Measurements from ENCODE around the gene ESR1.
"Not testable (repeated sequence)": the region's sequence is repeated elsewhere in the genome, so short reads cannot be mapped to it uniquely, and the experiment has no call there.

Gene ESR1

DNA sequence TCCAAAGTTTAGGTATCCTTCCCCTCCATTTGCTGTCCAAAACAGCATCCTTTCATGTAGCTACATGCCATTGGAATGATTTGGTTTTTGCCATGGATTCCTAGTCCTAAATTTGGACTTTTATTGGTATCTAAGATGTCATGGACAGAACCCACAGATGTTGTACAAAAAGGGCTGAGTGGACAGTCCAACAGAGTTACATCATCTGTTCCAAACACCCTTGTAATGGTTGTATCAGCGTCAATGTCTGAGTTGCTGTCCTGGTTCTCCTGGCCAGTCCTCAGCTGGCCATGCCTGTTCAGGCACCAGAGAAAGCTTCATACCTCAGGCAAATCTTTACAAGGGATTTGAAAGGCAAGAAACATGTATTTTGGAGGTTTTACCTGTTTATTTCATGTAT lies 191.3 kb downstream of the ESR1 start:
- no peak for DNase-seq

DNA sequence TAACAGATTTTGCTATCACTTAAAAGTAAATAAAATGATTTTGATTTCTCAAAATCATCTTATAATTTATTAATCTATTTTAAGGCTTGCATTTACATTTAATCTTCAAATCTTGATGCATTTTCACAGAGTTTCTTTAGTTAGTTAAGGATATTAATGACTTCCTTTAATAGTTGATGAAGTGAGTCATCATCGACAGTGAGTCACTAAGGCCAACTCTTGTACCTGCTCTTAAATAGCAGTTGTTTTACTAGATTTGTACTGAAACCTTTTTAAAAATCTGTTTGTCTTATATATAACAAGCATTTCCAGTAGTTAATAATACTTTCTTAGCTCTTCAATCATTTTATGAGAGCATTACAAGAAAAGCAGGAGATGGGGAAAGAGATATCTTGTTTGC lies 191.7 kb downstream of the ESR1 start:
- DNase-seq, result no peak

DNA sequence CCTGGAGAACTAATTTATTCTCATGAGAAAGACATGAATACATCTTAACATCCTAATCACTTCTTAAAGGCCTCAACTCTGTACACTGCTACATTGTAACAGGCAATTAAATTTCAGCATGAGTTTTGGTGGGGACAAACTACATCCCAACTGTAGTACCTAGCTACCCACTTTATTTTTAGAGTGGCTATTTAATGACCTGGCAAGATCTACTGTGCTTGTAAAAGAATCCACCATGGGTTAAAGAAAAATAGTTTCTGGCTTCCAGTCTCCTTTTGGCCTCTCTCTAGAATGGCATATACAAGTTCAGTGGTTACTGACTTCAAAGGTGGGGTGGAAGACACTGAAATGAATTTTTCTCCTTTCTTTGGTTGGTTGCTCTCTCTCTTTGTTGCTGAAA lies 193.9 kb downstream of the ESR1 start:
- no peak for DNase-seq

DNA sequence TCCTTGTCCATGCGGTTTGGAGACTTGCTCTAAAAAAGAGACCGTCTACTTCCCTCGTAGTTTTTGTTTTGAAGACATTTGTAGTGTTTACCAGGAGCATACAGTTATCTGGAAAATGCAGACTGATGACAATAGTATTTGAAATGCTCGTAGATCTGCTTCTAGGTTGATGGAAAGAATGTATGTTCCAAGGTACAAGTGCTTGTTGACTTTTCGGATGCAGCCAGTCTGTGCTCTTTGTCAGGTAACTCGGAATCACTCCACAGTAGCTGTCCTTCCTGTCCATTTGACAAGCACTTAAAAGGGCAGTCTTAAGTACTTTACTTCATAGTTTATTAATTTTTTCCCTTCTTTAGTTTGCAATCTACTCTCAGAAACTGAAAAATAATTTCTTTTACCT lies 194.8 kb downstream of the ESR1 start:
- DNase-seq, result no peak

DNA sequence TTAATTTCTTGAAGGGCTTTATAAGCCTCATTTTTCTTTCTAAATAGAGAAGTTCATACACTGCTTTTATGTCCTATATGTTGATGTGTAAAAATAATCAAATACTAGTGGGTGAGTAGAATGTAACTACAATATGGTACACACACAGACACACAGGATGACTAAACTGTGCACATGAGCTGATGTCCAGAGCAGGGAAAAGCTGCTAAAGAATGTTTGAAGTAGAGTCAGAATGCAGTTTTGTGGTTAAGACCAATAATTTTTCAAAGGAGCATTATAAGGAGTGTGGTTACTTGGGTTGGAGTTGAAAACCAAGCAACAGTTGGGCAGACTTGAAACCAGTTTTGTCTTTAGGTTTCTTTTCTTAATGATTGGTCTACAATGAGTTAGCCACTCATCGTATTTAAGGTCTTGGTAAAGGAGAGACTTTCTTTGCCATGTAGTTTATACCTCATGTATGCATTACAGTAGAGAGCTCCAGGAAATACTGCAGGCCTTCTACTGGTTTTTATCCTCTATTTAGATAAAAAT lies 196.6 kb downstream of the ESR1 start:
- DNase-seq, result no peak

DNA sequence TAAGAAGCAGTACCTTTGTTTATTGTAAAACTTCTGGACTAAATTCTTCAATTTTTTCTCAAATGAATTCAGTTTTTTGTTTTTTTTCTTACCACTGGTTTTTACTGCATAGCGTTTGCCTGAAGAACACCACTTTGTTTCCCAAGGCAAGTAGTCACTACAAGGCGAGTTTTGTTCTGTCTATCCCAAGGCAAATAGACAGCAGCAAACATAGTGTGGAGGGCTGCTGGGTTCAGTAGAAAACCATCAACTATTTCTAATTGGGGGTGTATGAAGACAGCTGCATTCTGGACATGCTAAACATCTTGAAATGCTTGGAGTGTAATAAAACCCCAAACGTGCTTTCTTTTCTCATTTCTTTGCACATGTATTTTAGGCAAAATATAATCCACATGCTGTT lies 197.4 kb downstream of the ESR1 start:
- DNase-seq, result no peak

DNA sequence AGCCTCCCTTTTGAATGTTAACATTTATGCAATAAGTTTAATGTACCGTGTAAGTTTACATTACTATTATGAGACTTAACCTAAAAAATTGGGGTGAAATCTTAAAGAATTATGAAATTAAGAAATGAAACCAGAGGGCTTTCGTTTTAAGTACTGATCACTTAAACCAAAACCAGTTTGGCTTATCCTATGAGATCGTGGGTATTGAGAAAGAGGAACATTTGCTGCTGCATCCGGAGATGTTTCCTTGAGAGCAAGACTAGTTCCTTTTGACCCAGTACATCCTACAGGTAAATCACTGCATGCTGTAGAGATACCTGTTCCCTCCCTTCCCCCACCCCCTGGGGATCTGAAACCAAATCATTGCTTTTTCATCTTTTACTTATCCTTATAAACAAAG lies 201.3 kb downstream of the ESR1 start:
- DNase-seq, result no peak

DNA sequence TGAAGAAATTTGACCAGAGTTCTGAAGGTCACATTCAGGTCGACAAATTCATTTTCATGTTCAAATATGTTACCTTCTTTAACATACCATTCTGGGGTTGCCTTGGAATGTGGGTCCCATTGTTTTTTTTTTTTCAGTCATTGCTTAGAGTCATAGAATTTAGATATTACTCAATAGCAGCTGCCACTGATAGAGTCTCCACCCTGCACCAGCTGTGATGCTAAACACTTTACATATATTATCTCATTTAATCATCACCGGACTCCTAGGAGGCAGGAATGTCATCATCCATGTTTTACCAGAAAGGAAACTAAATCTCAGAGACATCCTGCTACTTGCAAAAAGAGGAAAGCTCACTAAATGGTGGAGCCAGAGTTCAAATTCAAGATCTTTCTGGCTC lies 204.7 kb downstream of the ESR1 start:
- no peak for DNase-seq

DNA sequence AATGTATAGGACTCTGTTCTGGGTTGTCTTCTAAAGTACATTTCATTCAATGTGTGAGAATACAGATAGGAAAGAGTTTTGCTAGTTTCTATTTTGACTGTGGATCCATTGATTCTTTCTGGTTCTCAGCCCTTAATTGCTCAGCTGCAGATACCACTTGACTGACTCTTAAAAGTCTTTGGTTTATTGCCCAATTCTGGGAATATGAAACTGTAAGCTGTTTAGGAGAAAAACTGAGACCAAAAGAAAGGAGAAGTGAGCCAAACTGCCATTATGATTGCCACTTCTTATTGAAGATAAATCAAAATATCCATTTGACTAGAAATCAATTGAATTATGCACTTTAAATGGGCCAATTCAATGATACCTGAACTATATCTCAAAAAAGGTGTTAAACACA lies 211.4 kb downstream of the ESR1 start:
- DNase-seq, result no peak

DNA sequence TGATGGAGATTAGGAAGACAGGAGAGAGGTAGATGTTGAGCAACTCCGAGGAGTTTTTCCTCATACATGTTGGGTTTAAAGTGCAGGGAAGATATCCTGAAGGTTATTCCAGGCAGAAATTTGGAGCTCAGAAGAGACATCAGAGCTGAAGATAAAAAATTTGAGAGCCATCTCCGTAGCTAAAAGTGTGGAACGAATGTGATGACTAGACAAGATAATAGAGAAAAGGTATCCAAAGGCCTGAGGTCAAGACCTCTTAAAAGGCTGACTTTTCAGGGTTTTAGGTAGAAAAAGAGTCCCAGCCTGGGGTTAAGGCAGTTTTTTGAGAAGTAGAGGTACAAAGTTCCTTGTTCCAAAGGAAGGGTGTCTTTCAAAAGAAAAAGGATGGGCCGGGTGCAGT lies 214.8 kb downstream of the ESR1 start:
- DNase-seq, result no peak

DNA sequence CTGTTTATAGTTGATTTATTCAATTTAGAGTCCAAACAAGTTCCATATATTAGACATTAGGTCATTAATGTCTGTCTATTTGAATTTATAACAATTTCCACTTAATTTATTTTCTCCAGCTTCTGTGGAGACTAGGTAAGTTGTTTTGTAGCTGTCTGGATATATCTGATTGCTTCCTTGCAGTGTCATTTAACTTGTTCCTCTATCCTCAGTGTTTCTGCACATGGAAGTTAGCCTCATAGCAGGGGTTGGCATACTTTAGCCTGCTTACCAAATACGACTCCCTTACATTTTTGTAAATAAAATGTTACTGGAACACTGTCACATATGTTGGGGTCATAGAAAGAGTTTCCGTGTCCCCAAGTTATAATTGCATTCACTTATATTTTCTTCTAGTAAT lies 216.1 kb downstream of the ESR1 start:
- no peak for DNase-seq

DNA sequence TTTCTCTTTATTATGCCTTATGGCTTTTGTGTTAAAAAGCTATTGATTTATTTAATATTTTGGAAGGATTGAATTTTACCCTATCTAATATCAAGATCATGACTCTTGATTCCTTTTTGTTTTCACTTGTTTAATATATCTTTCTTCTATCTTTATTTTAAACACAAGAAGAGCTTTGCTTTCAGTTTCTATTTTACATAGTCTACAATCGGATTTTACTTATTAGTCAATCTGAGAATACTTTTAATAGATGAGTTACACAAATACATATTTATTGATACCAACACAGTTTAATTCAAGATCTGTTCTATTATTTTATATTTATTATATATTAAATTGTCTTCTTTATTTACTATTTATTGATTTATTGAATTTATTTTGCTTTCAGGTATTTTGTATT lies 218.8 kb downstream of the ESR1 start:
- DNase-seq, result no peak

DNA sequence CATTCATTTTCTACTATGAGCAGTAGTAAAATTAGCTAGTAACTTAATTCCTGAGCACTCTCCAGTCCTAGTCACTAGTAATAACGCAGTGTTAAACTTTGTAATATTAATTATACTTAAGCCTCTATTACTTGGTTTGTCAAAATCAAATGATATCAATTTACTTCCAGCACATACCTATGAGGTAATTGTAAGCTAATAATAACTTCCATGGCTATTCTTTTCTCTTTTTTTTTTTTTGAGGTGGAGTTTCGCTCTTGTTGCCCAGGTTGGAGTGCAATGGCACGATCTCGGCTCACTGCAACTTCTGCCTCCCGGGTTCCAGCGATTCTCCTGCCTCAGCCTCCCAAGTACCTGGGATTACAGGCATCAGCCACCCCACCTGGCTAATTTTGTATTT lies 219.3 kb downstream of the ESR1 start:
- not testable (repeated sequence) for DNase-seq

DNA sequence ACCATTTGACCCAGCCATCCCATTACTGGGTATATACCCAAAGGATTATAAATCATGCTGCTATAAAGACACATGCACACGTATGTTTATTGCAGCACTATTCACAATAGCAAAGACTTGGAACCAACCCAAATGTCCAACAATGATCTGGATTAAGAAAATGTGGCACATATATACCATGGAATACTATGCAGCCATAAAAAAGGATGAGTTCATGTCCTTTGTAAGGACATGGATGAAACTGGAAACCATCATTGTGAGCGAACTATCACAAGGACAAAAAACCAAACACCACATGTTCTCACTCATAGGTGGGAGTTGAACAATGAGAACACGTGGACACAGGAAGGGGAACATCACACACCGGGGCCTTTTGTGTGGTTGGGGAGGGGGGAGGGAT lies 226.3 kb downstream of the ESR1 start:
- DNase-seq, result not testable (repeated sequence)

DNA sequence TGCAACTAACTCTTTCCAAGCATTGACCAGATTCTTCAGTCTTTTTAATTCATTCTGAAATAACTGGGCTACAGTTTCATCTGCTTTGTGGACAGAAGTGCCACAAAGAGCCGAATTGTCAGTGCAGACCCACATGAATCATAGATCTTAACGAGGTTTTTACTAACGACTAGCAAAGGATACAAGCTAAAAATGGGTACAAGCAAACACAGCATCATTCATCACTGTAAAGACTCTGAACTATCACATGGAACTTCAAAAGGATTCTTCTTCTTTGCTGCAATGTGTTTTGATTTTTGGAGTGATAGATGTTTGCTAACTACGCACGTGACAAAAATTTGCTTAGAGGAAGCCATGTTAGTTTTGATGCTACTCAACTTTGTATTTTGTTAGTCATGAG lies 227.1 kb downstream of the ESR1 start:
- DNase-seq, result no peak

DNA sequence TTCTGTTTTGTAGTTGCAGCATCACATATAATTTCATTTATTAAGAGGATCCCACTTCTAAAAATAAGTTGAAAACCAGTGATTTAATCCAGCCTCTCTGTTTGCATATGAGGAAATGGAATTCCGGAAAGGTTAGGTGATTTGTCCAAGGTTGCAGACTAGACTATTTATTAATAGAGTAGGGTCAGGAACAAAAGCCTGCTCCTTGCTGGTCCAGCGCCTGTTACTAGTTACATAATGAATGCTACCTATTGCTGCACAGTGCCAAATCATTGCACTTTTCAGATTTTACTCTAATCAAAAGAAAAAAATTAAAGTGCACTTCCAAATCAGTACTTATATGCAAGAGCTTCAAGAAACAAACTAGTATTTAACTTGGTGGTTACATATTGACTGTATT lies 238.6 kb downstream of the ESR1 start:
- no peak for DNase-seq

DNA sequence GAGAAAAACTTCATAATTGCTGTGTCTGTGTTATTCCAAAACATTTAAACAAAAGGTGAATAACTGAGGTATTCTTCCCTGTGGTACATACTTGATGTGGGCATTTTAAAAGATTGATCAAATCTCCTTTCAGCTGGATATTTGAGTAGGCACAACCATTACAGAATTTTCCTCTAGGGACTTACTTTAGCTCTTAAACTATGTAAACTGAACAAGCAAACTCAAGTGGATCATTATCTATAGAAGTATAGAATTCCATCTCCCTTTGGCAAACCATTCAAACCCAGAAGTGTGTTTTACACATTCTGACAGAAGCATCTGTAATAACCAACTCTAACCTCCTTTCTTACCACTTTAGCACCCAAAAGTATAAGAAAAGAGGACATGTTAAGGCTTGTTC lies 241.4 kb downstream of the ESR1 start:
- no peak for DNase-seq

DNA sequence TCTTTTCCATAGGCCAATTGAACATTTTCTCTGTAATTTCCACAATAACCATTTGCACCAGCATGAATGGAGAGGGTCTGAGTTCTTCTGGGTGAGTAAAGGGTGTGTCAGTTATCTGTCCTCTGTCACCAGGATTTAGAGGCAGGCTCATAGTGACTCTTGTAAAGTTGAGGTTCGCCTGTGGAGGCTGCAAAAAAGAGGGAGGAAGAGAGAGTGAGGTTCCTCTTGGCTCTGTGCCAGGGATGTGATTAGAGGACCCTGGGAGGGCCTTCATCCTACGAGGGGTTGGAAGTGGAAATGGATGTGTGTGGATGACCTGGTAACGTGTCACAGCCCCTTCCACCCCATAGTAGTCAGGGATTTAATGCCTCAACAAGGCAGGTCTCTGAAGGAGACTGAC lies 242.0 kb downstream of the ESR1 start:
- no peak for DNase-seq

DNA sequence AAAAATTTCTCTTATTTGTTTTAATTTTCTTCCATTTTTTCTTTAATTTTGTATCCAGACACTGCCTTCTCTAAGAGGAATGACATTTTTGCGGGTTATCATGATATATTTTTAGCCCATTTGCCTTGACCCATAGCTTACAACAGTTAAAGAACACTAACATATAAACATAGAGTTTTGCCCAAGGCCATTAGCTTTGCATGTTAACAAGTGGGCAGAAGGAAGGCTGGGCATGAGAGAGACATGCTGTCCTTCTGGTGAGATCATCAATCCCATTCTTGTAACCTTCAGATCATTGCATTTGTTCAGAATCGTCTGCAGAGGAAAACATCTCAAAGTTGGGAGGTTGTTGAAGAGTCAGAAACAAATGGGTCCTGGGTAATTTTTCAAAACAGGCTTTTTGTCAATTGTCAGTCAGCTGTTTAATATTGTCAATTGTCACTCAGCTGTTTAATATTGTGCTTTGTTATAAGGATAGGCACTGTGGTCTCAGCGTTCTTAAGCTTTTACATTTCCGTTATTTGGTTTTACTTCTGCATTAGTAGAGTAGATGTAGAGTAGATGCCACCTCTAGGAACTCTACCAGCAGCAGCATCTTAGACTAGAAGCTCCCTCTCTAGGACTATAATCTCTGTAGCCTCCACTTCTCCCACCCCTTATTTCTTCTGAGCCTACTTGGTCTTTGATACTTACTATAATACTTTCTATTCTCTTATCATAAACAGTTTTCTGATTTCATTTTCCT lies 243.1 kb downstream of the ESR1 start:
- no peak for DNase-seq

DNA sequence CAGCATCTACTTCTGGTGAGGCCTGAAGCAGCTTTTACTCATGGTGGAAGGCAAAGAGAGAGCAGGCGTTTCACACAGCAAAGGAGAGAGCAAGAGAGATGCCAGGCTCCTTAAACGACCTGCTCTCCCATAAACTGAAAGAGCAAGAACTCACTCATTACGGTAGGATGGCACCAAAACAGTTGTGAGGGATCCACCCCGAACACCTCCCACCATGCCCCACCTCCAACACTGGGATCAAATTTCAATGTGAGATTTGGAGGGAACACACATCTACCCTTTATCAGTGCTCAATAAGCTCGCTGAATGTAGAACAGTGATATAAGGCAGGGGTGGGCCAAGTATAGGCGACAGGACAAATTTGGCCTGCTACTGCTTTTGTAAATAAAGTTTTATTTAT lies 244.6 kb downstream of the ESR1 start:
- no peak for DNase-seq

DNA sequence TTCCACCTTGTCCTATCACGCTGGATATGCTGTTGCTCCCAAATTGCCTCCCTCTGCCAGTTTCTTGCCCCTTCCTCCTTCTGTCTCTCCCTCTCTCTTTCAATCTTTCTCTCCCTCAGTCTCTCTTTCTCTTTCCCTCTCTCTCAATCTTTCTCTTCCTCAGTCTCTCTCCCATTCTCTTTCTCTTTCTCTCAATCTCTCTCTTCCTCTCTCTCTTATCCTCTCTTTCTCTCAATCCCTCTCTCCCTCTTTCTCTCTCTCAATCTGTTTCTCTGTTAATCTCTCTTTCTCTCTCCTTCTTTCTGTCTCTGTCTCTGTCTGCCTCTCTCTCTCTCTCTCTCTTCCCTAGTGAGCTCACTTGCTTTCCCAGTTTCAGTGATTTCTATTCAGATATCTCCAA lies 245.8 kb downstream of the ESR1 start:
- no peak for DNase-seq

DNA sequence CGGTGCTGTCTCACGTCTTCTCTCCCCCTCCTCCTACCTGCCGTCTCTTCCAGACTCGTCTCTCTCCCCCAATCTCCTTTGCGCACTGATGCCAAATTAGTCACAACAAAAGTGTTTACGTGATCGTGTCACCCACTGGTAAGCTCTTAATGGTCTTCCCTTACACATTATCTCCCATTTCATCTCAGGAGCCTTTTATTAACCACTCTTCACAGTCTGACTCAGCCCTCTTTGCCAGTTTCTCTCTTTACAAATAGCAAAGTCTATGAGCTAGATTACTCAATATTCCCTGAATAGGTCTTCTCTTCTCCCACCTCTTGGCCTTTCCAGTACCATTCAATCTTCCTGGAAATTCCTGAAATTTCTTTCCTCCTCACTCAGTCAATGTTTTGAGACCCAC lies 247.0 kb downstream of the ESR1 start:
- DNase-seq, result no peak

DNA sequence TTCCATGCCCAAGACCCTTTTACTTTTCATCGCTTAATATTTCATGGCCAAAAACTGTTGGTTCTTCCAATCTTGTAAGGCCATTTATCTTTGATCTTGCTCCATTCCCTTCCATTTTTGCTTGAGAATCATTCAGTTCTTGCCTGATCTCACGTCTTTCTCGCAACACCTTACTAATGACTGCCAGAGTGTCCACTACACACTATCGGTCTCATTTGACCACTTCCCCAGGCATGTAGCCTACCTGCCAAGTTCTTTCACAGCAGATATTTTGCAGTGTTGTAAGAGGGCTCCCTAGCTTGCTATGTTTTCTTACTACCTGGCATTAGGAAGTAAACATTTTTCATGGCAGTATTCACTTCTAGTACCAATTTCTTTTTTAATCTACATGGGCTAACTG lies 248.0 kb downstream of the ESR1 start:
- no peak for DNase-seq

DNA sequence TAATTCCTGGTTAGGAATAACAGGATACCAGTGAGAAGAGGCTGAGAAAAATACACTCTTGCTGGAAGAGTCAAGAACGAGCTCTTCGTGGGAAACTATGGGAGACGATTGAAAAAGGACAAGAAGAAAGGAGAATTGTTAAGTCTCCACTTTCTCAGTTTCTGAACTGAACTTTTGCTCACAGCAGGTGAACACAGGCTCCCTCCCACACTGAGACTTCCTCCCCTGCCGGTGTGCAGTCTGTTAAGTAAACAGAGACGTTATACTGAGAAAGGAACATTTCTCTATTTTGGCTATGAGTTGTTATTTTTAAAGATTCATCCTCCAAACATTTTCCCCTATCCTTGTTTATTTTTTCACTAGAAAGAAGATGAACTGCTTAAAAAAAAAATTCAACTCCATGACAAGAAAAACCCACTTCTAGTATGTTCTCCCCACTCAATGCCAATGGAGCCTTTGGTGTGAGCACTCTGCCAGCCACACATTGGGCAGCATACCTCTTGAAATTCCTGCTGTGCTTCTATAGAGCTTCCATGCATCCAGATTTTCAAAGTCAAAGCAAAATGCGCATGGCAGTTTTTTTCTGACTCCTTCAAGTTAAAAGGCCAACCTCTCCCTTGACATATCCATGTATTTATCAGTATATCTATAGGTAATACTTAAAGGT lies 250.5 kb downstream of the ESR1 start:
- no peak for DNase-seq

DNA sequence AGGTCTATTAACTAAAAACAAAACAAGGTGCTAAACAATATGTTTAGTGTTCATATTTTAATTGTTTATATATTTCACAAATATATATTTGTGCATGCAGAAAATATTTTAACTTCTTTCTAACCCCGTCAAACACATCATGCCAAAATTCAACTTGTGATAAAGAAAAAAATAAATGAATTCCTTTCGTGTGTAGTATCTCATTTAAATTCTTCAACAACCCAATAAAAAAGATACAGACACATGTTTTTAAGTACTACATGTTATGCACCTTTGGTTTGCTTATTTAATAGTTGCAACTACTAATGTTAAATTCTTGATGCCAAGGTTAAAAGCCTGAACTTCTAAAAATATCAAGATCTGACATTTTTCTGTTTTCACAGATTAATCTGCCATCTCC lies 252.4 kb downstream of the ESR1 start:
- no peak for DNase-seq
